GM18868 (cell line): ENCODE results near the gene LYST.
"Not testable (repeated sequence)": the region's sequence is repeated elsewhere in the genome, so short reads cannot be mapped to it uniquely, and the experiment has no call there.

Experiments used
- ATAC-seq: cut with Tn5 transposase; IDR thresholded peaks from one replicate; pipeline ENCODE4 v1.9.1; 2021; ENCODE audit warnings: mild to moderate bottlenecking, moderate library complexity; ENCODE audit not compliant: unreplicated experiment

LYST gene

DNA sequence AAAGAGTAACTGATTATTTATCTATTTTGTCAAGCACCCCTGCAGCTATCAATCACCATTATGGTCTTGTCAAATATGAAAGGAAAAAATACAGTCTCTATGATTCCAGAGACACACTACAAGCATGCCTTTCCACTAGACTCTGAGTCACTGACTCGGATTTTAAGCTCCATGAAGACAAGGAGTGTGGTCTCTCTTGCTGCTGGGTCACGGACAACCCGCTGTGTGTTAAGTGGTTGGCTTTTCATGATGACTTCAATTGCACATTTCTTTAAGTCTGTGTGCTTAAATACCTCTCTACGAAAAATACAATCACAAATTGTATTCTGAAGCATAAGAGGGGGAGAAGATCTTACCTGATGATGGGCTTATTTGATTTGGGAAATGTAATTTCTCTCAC is 203.1 kb downstream of the LYST start:
- no peak for ATAC-seq

DNA sequence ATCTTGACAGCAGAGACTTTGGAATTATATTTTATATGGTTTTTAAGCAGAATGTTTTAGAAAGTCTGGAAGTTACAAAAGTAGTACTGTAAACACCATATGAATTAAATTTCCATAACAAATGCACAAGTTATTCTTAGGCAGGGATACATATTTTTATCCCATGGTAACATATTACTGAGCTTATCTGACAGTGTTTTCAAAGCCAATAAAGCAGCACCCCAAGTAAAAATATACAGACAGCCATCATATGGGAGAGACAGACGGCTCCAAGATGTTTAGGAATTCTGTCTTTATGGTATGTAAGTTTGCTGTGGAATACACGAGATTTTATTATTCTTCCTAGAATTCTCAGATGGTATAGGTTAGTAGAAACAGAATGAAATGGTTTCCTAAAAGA is 205.1 kb downstream of the LYST start:
- no peak for ATAC-seq

GRCh38 chr1:235659186-235659771 is 207.4 kb downstream of the LYST start:
- ATAC-seq: no peak

DNA sequence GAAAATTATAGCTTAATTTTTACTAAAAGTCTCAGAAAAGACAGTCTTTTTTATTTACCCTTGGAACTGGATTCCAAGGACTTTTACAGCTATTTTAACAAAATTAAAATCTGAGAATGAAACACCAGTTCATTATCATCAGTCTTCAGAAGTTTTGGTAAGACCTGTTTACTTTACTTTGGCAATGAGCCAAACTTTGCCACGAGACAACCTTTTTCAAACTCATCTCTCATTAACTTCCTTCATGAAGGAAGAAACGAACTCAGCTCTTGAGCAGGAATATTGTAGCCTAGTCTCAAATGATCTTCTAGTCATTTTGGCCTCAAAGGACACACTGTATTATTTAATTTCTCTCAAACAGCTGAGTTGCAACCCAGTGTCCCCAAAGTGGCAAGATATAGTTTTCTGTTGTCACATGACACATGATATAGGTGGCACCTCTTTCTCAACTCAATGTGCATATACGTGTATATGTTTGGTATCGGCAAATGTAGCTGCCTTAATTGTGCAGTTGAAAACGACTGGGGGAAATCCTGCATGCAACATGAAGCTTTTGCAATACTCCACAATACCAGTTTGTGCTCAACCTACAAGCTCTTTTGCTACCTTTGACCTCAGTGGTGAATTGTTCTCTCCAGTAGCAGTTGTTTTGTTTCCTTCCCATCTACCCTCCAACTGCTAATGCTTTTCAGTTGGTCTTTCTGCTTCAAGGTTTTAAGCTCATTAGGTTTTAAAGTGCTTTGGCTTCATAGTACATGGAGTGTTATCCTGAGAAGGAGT is 208.8 kb downstream of the LYST start:
- no peak for ATAC-seq

GRCh38 chr1:235657269-235657668 is 209.4 kb downstream of the LYST start:
- ATAC-seq: no peak

DNA sequence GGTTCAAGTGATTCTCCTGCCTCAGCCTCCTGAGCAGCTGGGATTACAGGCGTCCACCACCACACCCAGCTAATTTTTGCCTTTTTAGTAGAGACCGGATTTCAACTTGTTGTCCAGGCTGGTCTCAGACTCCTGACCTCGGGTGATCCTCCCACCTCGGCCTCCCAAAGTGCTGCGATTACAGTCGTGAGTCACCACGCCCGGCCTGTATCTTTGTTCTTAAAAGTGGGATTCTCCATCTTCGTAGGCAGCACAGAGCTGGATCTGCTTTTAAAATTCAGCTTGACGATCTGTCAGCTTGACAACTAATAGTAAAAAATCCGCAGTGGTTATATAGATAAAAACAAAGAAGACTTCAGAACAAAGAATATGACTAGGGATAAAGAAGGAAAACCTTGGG is 214.3 kb downstream of the LYST start:
- no peak for ATAC-seq

- no peak for ATAC-seq
Observed at GRCh38 chr1:235651170-235651806, 215.4 kb downstream of the LYST start.

DNA sequence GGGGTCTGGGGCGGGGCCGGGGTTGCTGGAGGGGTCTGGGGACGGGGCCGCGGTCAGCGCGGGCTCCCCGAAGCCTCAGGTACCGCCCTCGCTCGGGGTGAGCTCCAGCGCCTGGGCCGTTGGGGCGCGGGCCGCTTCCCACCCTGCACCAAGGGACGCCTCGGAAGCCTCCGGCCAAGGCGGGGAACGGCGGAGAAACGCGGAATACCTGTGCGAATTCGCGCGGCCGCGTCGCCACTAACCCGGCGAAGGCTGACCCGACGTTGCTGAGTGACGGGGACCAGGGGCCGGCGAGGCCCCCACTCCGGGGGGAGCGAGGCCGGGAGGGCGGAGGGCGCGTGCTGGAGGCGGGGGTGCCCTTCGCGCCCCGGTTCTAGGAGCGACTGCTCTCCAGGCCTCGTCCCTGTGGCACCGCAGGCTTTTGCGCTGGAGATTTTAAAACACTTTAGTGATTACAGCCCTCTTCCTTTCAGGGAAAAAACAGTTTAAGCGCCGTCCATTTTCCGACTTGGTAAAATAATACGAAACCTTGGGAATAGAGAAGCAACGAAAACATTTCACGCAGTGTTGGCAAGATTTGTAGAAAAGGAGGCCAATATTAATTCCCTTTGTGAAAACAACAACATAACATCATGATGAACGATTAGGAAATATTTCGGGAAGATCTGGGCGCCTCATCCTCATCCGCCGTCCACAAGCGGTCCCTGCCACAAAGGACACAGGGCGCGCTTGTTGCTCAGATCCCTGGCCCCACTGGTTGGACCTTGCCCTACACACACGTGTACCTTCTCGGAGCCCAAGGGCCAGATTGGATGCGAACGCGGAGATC is 216.2 kb downstream of the LYST start:
- ATAC-seq: no peak

- peak; percentile 57 for ATAC-seq
Observed at GRCh38 chr1:235649368-235650163, 217.1 kb downstream of the LYST start, which contains the start of gene GNG4. Gene GNG4, minus strand, starts transcription at chr1:235649784. Its CDS starts 65,946 bp downstream, at chr1:235583838.

DNA sequence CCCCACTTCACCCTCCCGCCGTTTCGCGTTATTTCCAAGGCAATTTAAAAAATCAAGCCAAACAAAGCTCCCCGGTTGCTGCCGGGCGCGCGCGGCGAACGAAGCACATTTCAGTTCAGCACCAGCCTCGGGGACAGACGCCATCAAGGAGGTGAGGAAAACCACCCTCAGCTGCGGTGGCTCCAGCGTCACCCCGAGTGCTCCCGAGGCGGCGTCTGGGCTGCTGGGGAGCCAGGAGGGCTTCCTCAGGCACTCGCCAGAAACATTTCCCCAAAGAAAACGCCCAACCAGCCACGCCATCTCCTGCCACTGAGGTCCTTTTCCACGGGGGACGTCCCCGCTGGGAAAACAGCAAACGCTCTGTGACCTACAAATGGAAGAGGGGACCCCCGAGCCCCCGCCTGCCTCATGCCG is 217.7 kb downstream of the LYST start:
- ATAC-seq: peak; percentile 64

GRCh38 chr1:235648407-235648907 is 218.2 kb downstream of the LYST start:
- ATAC-seq: no peak

- not testable (repeated sequence) for ATAC-seq
Observed at GRCh38 chr1:235647537-235647936, 219.2 kb downstream of the LYST start.

GRCh38 chr1:235646463-235646862 is 220.2 kb downstream of the LYST start:
- ATAC-seq: no peak

DNA sequence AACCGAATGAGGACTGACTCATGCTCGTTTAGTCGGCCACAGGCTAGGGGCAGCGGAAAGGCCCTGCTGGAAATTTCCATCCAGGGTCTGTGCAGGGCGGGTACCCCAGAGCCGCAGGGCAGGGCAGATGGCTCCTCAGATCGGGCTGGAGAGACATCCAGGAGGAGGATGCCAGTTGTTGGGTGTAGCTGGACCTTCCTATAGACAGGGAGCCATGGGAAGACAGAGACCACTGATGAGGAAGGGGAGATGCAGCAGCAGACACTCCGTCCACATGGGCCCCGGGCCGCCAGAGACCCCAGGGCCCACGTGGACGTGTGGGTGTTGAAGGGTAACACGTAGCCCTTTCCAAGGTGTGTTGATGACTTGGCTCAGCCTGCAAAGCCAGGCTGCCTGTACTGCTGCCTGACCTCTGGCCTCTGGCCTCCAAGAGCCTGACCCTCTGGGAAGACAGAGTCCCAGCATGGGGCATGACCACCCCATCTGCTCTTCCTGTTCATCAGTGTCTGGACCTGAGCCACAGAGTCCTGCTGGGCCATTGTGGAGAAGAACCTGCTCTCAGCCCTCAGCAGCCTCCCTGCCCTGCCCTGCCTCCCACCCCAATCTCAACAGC is 221.9 kb downstream of the LYST start:
- ATAC-seq: no peak

GRCh38 chr1:235643837-235644692 is 222.6 kb downstream of the LYST start:
- ATAC-seq: no peak

GRCh38 chr1:235642943-235643371 is 223.7 kb downstream of the LYST start:
- no peak for ATAC-seq

GRCh38 chr1:235642011-235642942 is 224.4 kb downstream of the LYST start:
- ATAC-seq: no peak

DNA sequence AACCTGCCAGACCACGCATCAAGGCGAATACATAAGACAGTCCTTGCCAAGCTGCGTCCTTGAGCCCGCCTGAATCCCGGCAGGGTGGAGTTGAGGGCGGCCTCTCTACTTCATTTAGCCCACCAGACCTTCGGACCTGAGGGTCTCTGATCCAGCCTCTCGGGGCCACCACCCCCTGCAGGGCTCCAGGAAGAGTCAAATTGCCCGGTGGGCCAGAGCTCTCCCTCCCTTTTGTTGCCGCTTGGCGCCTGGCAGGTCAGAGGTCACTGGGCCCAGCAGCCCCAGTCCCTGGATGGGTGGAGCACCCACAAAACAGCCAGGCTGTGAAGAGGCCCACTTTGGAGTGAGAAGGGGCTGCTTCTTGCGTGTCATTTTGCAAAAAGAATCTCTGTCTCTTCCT is 226.1 kb downstream of the LYST start:
- no peak for ATAC-seq
